ENCODE results near the gene AGO3. TPM values are rescaled to one million over a fixed set of nuclear protein-coding genes. Genes with fewer than 3 reads are reported as not detected.

AGO3 gene
- total and polyA plus RNA-seq, 7 experiments from 2014 or later: 11.8 to 49.2 (median 32.9) TPM

DNA sequence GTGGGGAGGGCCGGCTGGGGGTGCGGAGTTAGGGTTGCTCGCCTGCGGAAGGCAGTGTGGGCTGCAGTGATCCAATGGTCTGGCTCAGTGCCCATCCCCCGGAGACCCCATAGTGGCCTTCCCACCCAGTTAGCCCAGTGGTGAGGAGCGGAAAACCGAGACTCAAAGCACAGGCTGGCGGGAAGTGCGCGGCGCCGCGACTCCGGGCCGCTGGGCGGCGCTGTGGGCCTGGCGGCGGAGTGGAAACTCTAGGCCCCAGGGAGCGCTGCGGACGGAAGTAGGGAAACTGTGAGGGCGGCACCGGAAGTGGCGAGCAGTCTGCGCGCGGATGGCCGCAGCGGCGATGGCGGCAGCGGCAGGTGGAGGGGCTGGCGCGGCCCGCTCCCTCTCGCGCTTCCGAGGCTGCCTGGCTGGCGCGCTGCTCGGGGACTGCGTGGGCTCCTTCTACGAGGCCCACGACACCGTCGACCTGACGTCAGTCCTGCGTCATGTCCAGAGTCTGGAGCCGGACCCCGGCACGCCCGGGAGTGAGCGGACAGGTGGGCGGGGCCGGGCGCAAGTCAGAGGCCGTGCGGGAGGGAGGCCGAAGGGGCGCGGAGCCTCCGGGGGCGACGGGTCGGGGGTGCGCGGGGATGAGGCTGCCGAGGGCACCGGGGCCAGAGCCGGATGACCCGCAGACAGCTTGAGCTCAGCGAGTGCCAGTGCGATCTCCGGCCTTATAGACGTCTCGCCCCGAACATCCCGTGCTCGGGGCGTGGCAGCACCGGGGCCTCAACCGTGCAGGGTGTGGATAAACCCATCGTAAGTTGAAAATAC is 157.9 kb downstream of the AGO3 start, which contains the start of gene ADPRS:
ADPRS (plus strand) TSS at position 316 of the 816 bp plus-strand sequence; CDS start at position 329, 13 bp downstream.
- peak within 1 kb of the TSS; percentile 47 for H3K4me3 ChIP-seq (ENCODE audit: low read length)
- intact Hi-C loops (cut with micrococcal nuclease): loop anchor here (1.0 to 5.0 kb wide), 10 partner anchors 21 to 1604 kb away; partner anchors contain the start of genes AGO1 (in 2 of the 2), AGO3 (in 2 of the 2), THRAP3 (in 2 of the 2) and TRAPPC3 (in 2 of the 2)
- H3K27me3 Mint-ChIP-seq: peaks cover 10 to 18% (median 10%) of the 10 kb centered on the region in 5 donors

DNA sequence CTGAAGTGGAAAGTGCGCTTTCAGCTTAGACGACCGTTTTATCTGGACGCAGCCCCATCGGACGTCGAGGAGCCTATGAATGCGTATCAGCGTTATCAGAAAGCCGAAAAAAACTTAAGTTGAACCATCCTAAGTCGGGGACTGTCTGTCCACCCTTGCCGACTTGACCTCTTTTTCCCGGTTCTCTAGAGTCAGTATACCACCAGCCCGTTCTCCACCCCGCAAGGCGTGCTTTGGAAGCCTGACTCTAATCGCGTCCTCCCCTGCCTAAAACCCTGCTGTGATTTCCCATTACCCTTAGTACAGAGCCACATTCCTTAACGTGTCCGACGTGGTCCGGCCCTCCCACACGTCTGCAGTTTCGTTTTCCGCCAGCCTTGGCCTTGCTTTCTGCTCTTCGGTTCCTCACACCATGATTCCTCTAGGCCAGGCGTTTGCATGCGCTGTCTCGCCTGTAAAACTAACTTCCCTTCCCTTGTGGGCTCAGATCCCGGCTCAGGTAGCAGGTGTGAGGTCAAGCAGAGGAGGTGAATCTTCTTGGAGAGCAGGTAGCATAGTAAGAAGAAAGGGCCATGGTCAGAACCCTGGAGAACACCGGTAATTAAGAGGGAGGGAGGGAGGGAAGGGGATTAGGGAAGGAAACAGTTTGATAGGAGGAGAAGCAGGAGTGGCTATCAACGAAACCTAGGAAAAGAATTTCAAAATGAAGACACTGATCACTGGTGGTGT is 158.7 kb downstream of the AGO3 start:
- peak overlapping the region; percentile 47 for H3K4me3 ChIP-seq (ENCODE audit: low read length)
- H3K4me1 ChIP-seq (ENCODE audit: control insufficient read depth in 2 of 2, insufficient read depth in 2 of 2, low read length in 2 of 2): peaks cover 11 to 16% of the 10 kb centered on the region in 2 donors
- H3K4me3 Mint-ChIP-seq: peak overlapping the region; percentile 83 to 96 (median 93)
- H3K36me3 Mint-ChIP-seq: peaks cover 0 to 20% (median 0%) of the 10 kb centered on the region in 5 donors
- H3K9me3 ChIP-seq (ENCODE audit: control insufficient read depth in 2 of 3, low read length in 3 of 3): no peaks in the 10 kb centered on the region
- intact Hi-C loops (cut with micrococcal nuclease): loop anchor here (1.0 to 5.0 kb wide), 5 partner anchors 206 to 1603 kb away; partner anchors contain the start of genes AGO1 (in 1 of the 2), CDCA8 (in 1 of the 2), KIAA0319L (in 1 of the 2) and LSM10 (in 1 of the 2)
- peaks cover 8 to 18% (median 10%) of the 10 kb centered on the region in 5 donors for H3K27me3 Mint-ChIP-seq
- peaks cover 0 to 2% (median 0%) of the 10 kb centered on the region in 11 donors for H3K9me3 Mint-ChIP-seq
- H3K4me1 Mint-ChIP-seq: peaks cover 12 to 30% (median 21%) of the 10 kb centered on the region in 7 donors
- ATAC-seq (no peak), DNase-seq (peak in 2 of 9 donors; percentile 18 to 28)
- peak overlapping the region; percentile 86 to 97 (median 90) for H3K27ac Mint-ChIP-seq
- H3K27me3 ChIP-seq (ENCODE audit: control insufficient read depth in 2 of 2, insufficient read depth in 2 of 2, low read length in 2 of 2): peaks cover 0 to 3% of the 10 kb centered on the region in 2 donors
- peaks cover 0 to 42% (median 4%) of the 10 kb centered on the region in 3 experiments for H3K36me3 ChIP-seq (ENCODE audit: control insufficient read depth in 2 of 3, insufficient read depth in 3 of 3, low read length in 3 of 3)
- H3K27ac ChIP-seq (ENCODE audit: low read depth, low read length): peak overlapping the region; percentile 98
- ChIA-PET POLR2A (interaction anchor here (0.7 to 1.2 kb wide), 6 partner anchors 17 to 136 kb away, joined by 3 to 6 read pairs (median 4); partner anchors contain the start of genes THRAP3 and TRAPPC3), CTCF (interaction anchor here (0.6 kb wide), 1 partner anchor 177 kb away, joined by 3 read pairs; no protein-coding TSS in a partner anchor)

More for the DNA sequence above, 157.9 kb downstream of the AGO3 start, which contains the start of gene ADPRS:
- peaks cover 0 to 34% (median 4%) of the 10 kb centered on the region in 3 experiments for H3K36me3 ChIP-seq (ENCODE audit: control insufficient read depth in 2 of 3, insufficient read depth in 3 of 3, low read length in 3 of 3)
- POLR2A ChIA-PET: interaction anchor here (0.7 to 1.2 kb wide), 6 partner anchors 16 to 136 kb away, joined by 3 to 6 read pairs (median 4); partner anchors contain the start of genes THRAP3 and TRAPPC3
- no peaks in the 10 kb centered on the region for H3K9me3 ChIP-seq (ENCODE audit: control insufficient read depth in 2 of 3, low read length in 3 of 3)
- CTCF ChIA-PET: interaction anchor here (0.5 to 0.6 kb wide), 2 partner anchors 100 to 177 kb away, joined by 3 to 5 read pairs; no protein-coding TSS in a partner anchor
- Mint-ChIP-seq H3K9me3 (peaks cover 0 to 2% (median 0%) of the 10 kb centered on the region in 11 donors), H3K36me3 (peaks cover 0 to 17% (median 0%) of the 10 kb centered on the region in 5 donors), H3K4me3 (peak within 1 kb of the TSS; percentile 83 to 96 (median 93)), H3K27ac (peak within 1 kb of the TSS; percentile 86 to 97 (median 90)), H3K4me1 (peaks cover 12 to 30% (median 23%) of the 10 kb centered on the region in 7 donors)
- peak; percentile 81 to 95 (median 88) for DNase-seq
- H3K27ac ChIP-seq (ENCODE audit: low read depth, low read length): peak within 1 kb of the TSS; percentile 98
- peaks cover 11 to 16% of the 10 kb centered on the region in 2 donors for H3K4me1 ChIP-seq (ENCODE audit: control insufficient read depth in 2 of 2, insufficient read depth in 2 of 2, low read length in 2 of 2)
- H3K27me3 ChIP-seq (ENCODE audit: control insufficient read depth in 2 of 2, insufficient read depth in 2 of 2, low read length in 2 of 2): peaks cover 0 to 5% of the 10 kb centered on the region in 2 donors
- peak; percentile 98 for ATAC-seq

DNA sequence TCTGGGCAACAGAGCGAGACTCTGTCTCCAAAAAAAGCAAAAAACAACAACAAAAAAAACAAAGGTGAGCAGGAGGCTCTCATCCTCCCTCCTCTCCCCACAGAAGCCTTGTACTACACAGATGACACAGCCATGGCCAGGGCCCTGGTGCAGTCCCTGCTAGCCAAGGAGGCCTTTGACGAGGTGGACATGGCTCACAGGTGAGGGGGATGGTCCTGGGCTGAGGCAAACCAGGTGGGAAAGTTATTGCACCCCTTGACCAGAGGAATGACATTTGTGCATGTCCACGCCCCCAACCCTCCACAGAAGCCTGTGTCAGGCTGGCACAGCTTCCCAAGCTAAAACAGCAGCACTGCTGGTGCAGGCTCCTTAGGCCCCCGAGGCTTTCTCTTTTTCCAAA is 160.2 kb downstream of the AGO3 start:
- peaks cover 0 to 2% (median 0%) of the 10 kb centered on the region in 11 donors for H3K9me3 Mint-ChIP-seq
- H3K27ac ChIP-seq (ENCODE audit: low read depth, low read length): no peak overlapping the region
- ChIA-PET POLR2A (interaction anchor here (0.6 kb wide), 1 partner anchor 152 kb away, joined by 3 read pairs; no protein-coding TSS in a partner anchor), CTCF (interaction anchor here (0.6 to 1.2 kb wide), 4 partner anchors 43 to 97 kb away, joined by 3 to 4 read pairs (median 3); partner anchors contain the start of gene TRAPPC3)
- H3K36me3 Mint-ChIP-seq: peaks cover 0 to 24% (median 0%) of the 10 kb centered on the region in 5 donors
- peaks cover 0 to 58% (median 4%) of the 10 kb centered on the region in 3 experiments for H3K36me3 ChIP-seq (ENCODE audit: control insufficient read depth in 2 of 3, insufficient read depth in 3 of 3, low read length in 3 of 3)
- DNase-seq: no peak
- intact Hi-C loops (cut with micrococcal nuclease): no loop called here
- peaks cover 11 to 16% of the 10 kb centered on the region in 2 donors for H3K4me1 ChIP-seq (ENCODE audit: control insufficient read depth in 2 of 2, insufficient read depth in 2 of 2, low read length in 2 of 2)
- peak overlapping the region in 1 of 9 donors; percentile 77 for H3K27ac Mint-ChIP-seq
- H3K27me3 Mint-ChIP-seq: peaks cover 0 to 11% (median 4%) of the 10 kb centered on the region in 5 donors
- ATAC-seq: no peak
- H3K27me3 ChIP-seq (ENCODE audit: control insufficient read depth in 2 of 2, insufficient read depth in 2 of 2, low read length in 2 of 2): no peaks in the 10 kb centered on the region
- no peak overlapping the region for H3K4me3 ChIP-seq (ENCODE audit: low read length)
- H3K9me3 ChIP-seq (ENCODE audit: control insufficient read depth in 2 of 3, low read length in 3 of 3): no peaks in the 10 kb centered on the region
- peak overlapping the region in 2 of 10 donors; percentile 64 to 81 for H3K4me3 Mint-ChIP-seq
- peaks cover 12 to 30% (median 21%) of the 10 kb centered on the region in 7 donors for H3K4me1 Mint-ChIP-seq

DNA sequence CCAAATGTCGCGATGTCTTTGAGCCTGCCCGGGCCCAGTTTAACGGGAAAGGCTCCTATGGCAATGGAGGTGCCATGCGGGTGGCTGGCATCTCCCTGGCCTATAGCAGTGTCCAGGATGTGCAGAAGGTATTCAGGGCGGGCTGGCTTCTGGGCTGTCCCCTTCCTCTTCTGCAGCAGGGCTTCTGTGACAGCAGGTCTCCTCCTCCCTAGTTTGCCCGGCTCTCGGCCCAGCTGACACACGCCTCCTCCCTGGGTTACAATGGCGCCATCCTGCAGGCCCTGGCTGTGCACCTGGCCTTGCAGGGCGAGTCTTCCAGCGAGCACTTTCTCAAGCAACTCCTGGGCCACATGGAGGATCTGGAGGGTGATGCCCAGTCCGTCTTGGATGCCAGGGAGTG is 160.8 kb downstream of the AGO3 start:
- ChIA-PET CTCF (interaction anchor here (1.0 to 1.7 kb wide), 2 partner anchors 48 to 57 kb away, joined by 3 read pairs; partner anchors contain the start of gene TRAPPC3), POLR2A (no interaction called here)
- Histone ChIP-seq H3K9me3 (ENCODE audit: control insufficient read depth in 2 of 3, low read length in 3 of 3) (no peaks in the 10 kb centered on the region), H3K27ac (ENCODE audit: low read depth, low read length) (no peak overlapping the region), H3K27me3 (ENCODE audit: control insufficient read depth in 2 of 2, insufficient read depth in 2 of 2, low read length in 2 of 2) (no peaks in the 10 kb centered on the region), H3K4me3 (ENCODE audit: low read length) (no peak overlapping the region), H3K36me3 (ENCODE audit: control insufficient read depth in 2 of 3, insufficient read depth in 3 of 3, low read length in 3 of 3) (peaks cover 0 to 64% (median 4%) of the 10 kb centered on the region in 3 experiments), H3K4me1 (ENCODE audit: control insufficient read depth in 2 of 2, insufficient read depth in 2 of 2, low read length in 2 of 2) (peaks cover 11 to 16% of the 10 kb centered on the region in 2 donors)
- Mint-ChIP-seq H3K9me3 (peaks cover 0 to 2% (median 0%) of the 10 kb centered on the region in 11 donors), H3K36me3 (peaks cover 0 to 29% (median 0%) of the 10 kb centered on the region in 5 donors), H3K4me3 (peak overlapping the region in 5 of 10 donors; percentile 17 to 81 (median 60)), H3K4me1 (peaks cover 12 to 30% (median 21%) of the 10 kb centered on the region in 7 donors), H3K27me3 (peaks cover 0 to 6% (median 0%) of the 10 kb centered on the region in 5 donors), H3K27ac (peak overlapping the region in 3 of 9 donors; percentile 22 to 77 (median 61))
- intact Hi-C loops (cut with micrococcal nuclease): no loop called here
- DNase-seq (no peak), ATAC-seq (no peak)

DNA sequence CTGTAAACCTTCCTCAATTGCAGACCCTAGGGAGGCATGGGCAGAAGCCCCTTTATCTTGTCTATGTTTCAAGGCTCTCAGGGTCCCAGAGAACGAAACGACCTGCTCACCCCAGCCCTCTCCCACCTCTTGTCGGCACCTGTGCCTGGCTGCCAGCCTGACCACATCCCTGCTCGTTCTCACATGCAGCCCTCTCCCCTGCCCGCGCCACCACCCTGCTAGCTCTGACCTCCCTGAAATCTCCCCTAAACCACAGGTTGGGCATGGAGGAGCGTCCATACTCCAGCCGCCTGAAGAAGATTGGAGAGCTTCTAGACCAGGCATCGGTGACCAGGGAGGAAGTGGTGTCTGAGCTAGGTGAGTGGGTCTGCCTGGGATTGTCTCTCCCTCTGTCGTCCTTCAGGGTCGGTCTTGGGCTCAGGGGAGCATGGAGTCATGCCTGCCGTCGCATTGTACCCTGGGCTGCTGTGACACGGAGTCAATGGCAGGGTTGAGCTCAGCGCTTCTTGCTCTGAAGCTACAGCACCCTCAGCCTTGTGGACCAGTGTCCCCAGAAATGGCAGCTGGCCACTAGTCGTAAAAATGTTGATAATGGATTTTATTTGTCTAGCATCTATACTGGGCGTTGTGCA is 161.4 kb downstream of the AGO3 start:
- Histone ChIP-seq H3K27me3 (ENCODE audit: control insufficient read depth in 2 of 2, insufficient read depth in 2 of 2, low read length in 2 of 2) (no peaks in the 10 kb centered on the region), H3K4me3 (ENCODE audit: low read length) (no peak overlapping the region), H3K36me3 (ENCODE audit: control insufficient read depth in 2 of 3, insufficient read depth in 3 of 3, low read length in 3 of 3) (peaks cover 0 to 66% (median 4%) of the 10 kb centered on the region in 3 experiments), H3K4me1 (ENCODE audit: control insufficient read depth in 2 of 2, insufficient read depth in 2 of 2, low read length in 2 of 2) (peaks cover 11 to 16% of the 10 kb centered on the region in 2 donors), H3K9me3 (ENCODE audit: control insufficient read depth in 2 of 3, low read length in 3 of 3) (no peaks in the 10 kb centered on the region), H3K27ac (ENCODE audit: low read depth, low read length) (no peak overlapping the region)
- peaks cover 12 to 30% (median 21%) of the 10 kb centered on the region in 7 donors for H3K4me1 Mint-ChIP-seq
- peak overlapping the region in 2 of 9 donors; percentile 48 to 61 for H3K27ac Mint-ChIP-seq
- DNase-seq (no peak), ATAC-seq (no peak)
- POLR2A ChIA-PET: interaction anchor here (0.5 kb wide), 2 partner anchors 131 to 197 kb away, joined by 4 read pairs; no protein-coding TSS in a partner anchor
- H3K4me3 Mint-ChIP-seq: peak overlapping the region in 1 of 10 donors; percentile 64
- CTCF ChIA-PET: interaction anchor here (0.6 to 1.7 kb wide), 2 partner anchors 48 to 142 kb away, joined by 3 read pairs; no protein-coding TSS in a partner anchor
- no peaks in the 10 kb centered on the region for H3K27me3 Mint-ChIP-seq
- H3K9me3 Mint-ChIP-seq: peaks cover 0 to 2% (median 0%) of the 10 kb centered on the region in 11 donors
- intact Hi-C loops (cut with micrococcal nuclease): no loop called here
- H3K36me3 Mint-ChIP-seq: peaks cover 0 to 29% (median 0%) of the 10 kb centered on the region in 5 donors

Measured in naive thymus-derived CD4-positive, alpha-beta T cell (primary cell).